A673 (cell line): ENCODE data around the gene FTCDNL1. TPM values are rescaled to one million over a fixed set of nuclear protein-coding genes. Genes with fewer than 3 reads are reported as not detected.

Source experiments
- BruUV-seq: library from RNA; stranded (reverse); fragments of 400-500 nt; replicated peaks from 2 replicates; lab custom pipeline; 2021; lab: Mats Ljungman, UMichigan
- CTCF ChIA-PET: fragments of 300-600 bp; sonication (Branson Sonifier 250); formaldehyde crosslinking; loops from one replicate; lab custom pipeline; 2022; ENCODE audit warnings: antibody characterized with exemption; lab: Charles Lee
- POLR2A ChIA-PET: fragments of 300-600 bp; sonication (Branson Sonifier 250); formaldehyde crosslinking; loops from one replicate; lab custom pipeline; 2022; ENCODE audit warnings: antibody characterized with exemption; ENCODE audit not compliant: low non-redundant PET; lab: Charles Lee
- DNase-seq: peaks from one replicate; pipeline ENCODE4 v3.0.0-alpha.2; 2015; ENCODE audit warnings: low spot score
- H3K27ac ChIP-seq: fragments of 200-600 bp; sonication (generic); 2 replicates; pipeline ENCODE4 v1.5.1; 2016; ENCODE audit warnings: mixed run types, low read depth, mild to moderate bottlenecking, mixed read lengths, antibody characterized with exemption, low read length; ENCODE audit not compliant: poor library complexity, severe bottlenecking
- H3K27me3 ChIP-seq: fragments of 200-600 bp; sonication (generic); replicated peaks from 2 replicates; pipeline ENCODE4 v1.6.1; 2017; ENCODE audit warnings: mixed run types, low read depth, mild to moderate bottlenecking, mixed read lengths, antibody characterized with exemption, low read length; ENCODE audit not compliant: insufficient read depth, poor library complexity
- H3K36me3 ChIP-seq: fragments of 200-600 bp; sonication (generic); 2 replicates; pipeline ENCODE4 v1.6.1; 2016; ENCODE audit warnings: mixed run types, mild to moderate bottlenecking, mixed read lengths, antibody characterized with exemption, low read length; ENCODE audit not compliant: insufficient read depth, poor library complexity, severe bottlenecking
- H3K4me1 ChIP-seq: fragments of 200-600 bp; sonication (generic); 2 replicates; pipeline ENCODE4 v1.6.1; 2017; ENCODE audit warnings: mixed run types, mild to moderate bottlenecking, mixed read lengths, antibody characterized with exemption, low read length; ENCODE audit not compliant: insufficient read depth, poor library complexity, severe bottlenecking
- H3K4me3 ChIP-seq: fragments of 200-600 bp; sonication (generic); 2 replicates; pipeline ENCODE4 v1.5.1; 2016; ENCODE audit warnings: low read depth, mixed run types, mild to moderate bottlenecking, mixed read lengths, low read length; ENCODE audit not compliant: poor library complexity, severe bottlenecking
- H3K9me3 ChIP-seq: fragments of 200-600 bp; sonication (generic); 2 replicates; pipeline ENCODE4 v1.6.1; 2016; ENCODE audit warnings: mixed run types, low read depth, mild to moderate bottlenecking, mixed read lengths, antibody characterized with exemption, low read length; ENCODE audit not compliant: poor library complexity, severe bottlenecking
- EZH2 ChIP-seq: fragments of 200-600 bp; sonication (generic); IDR thresholded peaks from 2 replicates; pipeline ENCODE4 v1.6.1; 2017; ENCODE audit warnings: borderline replicate concordance, low read depth, mild to moderate bottlenecking, mixed read lengths, antibody characterized with exemption, low read length; ENCODE audit not compliant: poor library complexity, severe bottlenecking
- intact Hi-C: fragments of 100-400 bp; cut with micrococcal nuclease; formaldehyde crosslinking; loops from one replicate; pipeline ENCODE4 v1.10.0; 2022; ENCODE audit not compliant: unreplicated experiment
- total RNA-seq: library from RNA; stranded (reverse); gene quantifications from 2 replicates; pipeline ENCODE4 v1.2.3, GENCODE V29; 2021
- TF ChIP-seq, protein P1 (sequence below): fragments of 300-800, 200-600 bp; sonication (generic); conservative IDR thresholded peaks from 2 replicates; pipeline ENCODE4 v1.5.1; 2017; ENCODE audit warnings: low read depth, mild to moderate bottlenecking, antibody characterized with exemption, low read length, moderate library complexity, mixed read lengths

FTCDNL1 gene
- total RNA-seq, 1 experiment from 2014 or later = 0.88 TPM

DNA sequence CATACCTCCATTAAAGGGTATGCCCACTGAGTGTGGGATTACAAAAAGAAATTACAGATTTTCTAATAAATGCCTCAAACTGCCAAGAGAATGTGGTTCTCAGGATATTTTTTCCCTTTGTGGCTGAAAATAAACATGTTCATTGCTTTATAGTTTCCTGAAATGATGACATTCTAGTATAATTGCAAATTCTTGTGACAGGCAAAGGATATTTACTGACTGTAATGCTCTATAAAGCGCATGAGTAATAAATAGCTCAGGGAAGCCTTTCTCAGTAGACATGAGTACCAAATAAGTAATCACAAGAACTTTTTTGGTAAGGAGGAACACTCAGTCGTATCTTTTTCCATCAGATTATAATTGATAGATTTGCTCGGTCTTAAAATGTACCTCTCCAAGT is 72.3 kb downstream of the FTCDNL1 start:
- no peaks in the 10 kb centered on the region for H3K9me3 ChIP-seq
- ChIA-PET POLR2A (no interaction called here), CTCF (no interaction called here)
- intact Hi-C loops = no loop called here
- DNase-seq = peak; percentile 7
- no peaks in the 10 kb centered on the region for H3K36me3 ChIP-seq
- no TSS peak for BruUV-seq
- no peak for TF ChIP-seq EZH2
- TF ChIP-seq, protein P1, sequence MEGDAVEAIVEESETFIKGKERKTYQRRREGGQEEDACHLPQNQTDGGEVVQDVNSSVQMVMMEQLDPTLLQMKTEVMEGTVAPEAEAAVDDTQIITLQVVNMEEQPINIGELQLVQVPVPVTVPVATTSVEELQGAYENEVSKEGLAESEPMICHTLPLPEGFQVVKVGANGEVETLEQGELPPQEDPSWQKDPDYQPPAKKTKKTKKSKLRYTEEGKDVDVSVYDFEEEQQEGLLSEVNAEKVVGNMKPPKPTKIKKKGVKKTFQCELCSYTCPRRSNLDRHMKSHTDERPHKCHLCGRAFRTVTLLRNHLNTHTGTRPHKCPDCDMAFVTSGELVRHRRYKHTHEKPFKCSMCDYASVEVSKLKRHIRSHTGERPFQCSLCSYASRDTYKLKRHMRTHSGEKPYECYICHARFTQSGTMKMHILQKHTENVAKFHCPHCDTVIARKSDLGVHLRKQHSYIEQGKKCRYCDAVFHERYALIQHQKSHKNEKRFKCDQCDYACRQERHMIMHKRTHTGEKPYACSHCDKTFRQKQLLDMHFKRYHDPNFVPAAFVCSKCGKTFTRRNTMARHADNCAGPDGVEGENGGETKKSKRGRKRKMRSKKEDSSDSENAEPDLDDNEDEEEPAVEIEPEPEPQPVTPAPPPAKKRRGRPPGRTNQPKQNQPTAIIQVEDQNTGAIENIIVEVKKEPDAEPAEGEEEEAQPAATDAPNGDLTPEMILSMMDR = no peak
- H3K4me1 ChIP-seq = no peaks in the 10 kb centered on the region
- H3K4me3 ChIP-seq = no peak overlapping the region
- no peak overlapping the region for H3K27ac ChIP-seq
- no peaks in the 10 kb centered on the region for H3K27me3 ChIP-seq

DNA sequence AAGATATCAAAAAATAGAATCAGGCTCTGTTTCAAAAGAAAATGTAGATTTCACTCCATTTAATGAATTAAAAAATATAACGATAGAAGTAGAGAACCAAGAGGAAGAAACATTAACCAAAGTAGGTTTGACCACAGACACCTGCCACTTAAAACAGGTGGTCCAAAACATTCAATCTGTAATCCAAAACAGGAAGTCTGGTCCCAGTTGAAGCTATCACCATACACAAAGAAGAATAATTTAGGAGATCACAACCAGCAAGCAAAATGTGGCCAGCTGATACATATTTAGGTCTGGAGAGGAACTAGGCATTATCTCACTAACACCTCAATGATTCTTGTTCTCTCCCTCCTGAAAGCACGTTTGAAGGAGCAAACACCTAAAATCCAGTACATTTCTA is 73.1 kb downstream of the FTCDNL1 start:
- no TSS peak for BruUV-seq
- ChIA-PET POLR2A (no interaction called here), CTCF (no interaction called here)
- Histone ChIP-seq H3K36me3 (no peaks in the 10 kb centered on the region), H3K27ac (no peak overlapping the region), H3K4me1 (no peaks in the 10 kb centered on the region), H3K4me3 (no peak overlapping the region), H3K9me3 (no peaks in the 10 kb centered on the region), H3K27me3 (no peaks in the 10 kb centered on the region)
- no peak for DNase-seq
- TF ChIP-seq, protein P1 = no peak
- TF ChIP-seq EZH2 = no peak
- intact Hi-C loops = no loop called here

DNA sequence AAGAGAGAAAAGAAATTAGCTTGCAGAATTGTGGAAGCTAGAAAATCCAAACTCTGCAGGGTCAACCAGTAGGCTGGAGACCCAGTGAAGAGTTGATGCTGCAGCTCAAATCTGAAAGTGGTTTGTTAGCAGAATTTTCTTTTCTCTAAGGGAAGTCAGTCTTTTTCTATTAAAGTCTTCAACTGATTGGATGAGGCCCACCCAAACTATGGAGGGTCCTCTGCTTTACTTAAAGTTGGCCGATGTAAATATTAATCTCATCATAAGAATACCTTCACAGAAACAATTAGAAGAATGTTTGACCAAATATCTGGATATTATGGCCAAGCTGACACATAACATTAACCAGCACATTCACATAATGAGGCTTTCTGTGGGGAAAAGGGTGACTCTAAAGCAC is 73.7 kb downstream of the FTCDNL1 start:
- no peak for DNase-seq
- Histone ChIP-seq H3K27me3 (no peaks in the 10 kb centered on the region), H3K27ac (no peak overlapping the region), H3K36me3 (no peaks in the 10 kb centered on the region), H3K4me1 (no peaks in the 10 kb centered on the region), H3K9me3 (no peaks in the 10 kb centered on the region), H3K4me3 (no peak overlapping the region)
- intact Hi-C loops = no loop called here
- TF ChIP-seq EZH2 = no peak
- TF ChIP-seq, protein P1 = no peak
- BruUV-seq = no TSS peak
- ChIA-PET CTCF (no interaction called here), POLR2A (no interaction called here)
